Trophoblast cell (in vitro differentiated cells and primary cell): Measurements from ENCODE around the gene RELB.
A peak's percentile ranks its signal among the peaks of the same experiment; 100 is the strongest.

ENCODE experiments used
- DNase-seq, 2 donors: peaks; one replicate each; pipeline ENCODE4 v3.0.0-alpha.2; 2016
- H2AFZ ChIP-seq: 2 replicates; pipeline ENCODE4 v1.6.1; 2013; ENCODE audit warnings: low read length, moderate library complexity, mild to moderate bottlenecking; ENCODE audit not compliant: insufficient read depth, poor library complexity
- H2AK5ac ChIP-seq: 2 replicates; pipeline ENCODE4 v1.6.1; 2013; ENCODE audit warnings: mild to moderate bottlenecking, low read length
- H2BK120ac ChIP-seq: 2 replicates; pipeline ENCODE4 v1.6.1; 2013; ENCODE audit warnings: low read length, mild to moderate bottlenecking, moderate library complexity; ENCODE audit not compliant: insufficient read depth, poor library complexity
- H2BK12ac ChIP-seq: 2 replicates; pipeline ENCODE4 v1.6.1; 2013; ENCODE audit warnings: mild to moderate bottlenecking, low read length, moderate library complexity
- H2BK5ac ChIP-seq: 2 replicates; pipeline ENCODE4 v1.6.1; 2013; ENCODE audit warnings: low read length, low read depth, moderate library complexity, mild to moderate bottlenecking; ENCODE audit not compliant: poor library complexity
- H3K14ac ChIP-seq: 2 replicates; pipeline ENCODE4 v1.6.1; 2013; ENCODE audit warnings: mild to moderate bottlenecking, low read length
- H3K18ac ChIP-seq: 2 replicates; pipeline ENCODE4 v1.6.1; 2013; ENCODE audit warnings: mild to moderate bottlenecking, low read length
- H3K23ac ChIP-seq: 2 replicates; pipeline ENCODE4 v1.6.1; 2013; ENCODE audit warnings: low read length
- H3K27ac ChIP-seq: 2 replicates; pipeline ENCODE4 v1.5.1; 2013; ENCODE audit warnings: low read depth, mild to moderate bottlenecking, inconsistent platforms, low read length, moderate library complexity
- H3K27me3 ChIP-seq: 2 replicates; pipeline ENCODE4 v1.6.1; 2013; ENCODE audit warnings: inconsistent platforms, mild to moderate bottlenecking, low read length, moderate library complexity; ENCODE audit not compliant: insufficient read depth
- H3K36me3 ChIP-seq, 2 experiments: 1 replicate in 1 of 2; 2 replicates in 1 of 2; pipeline ENCODE4 v1.6.1; 2013; ENCODE audit warnings: low read length in 2 of 2, mild to moderate bottlenecking in 2 of 2, moderate library complexity in 1 of 2; ENCODE audit not compliant: insufficient read depth in 2 of 2, control insufficient read depth in 1 of 2
- H3K4ac ChIP-seq: 2 replicates; pipeline ENCODE4 v1.6.1; 2013; ENCODE audit warnings: low read depth, mild to moderate bottlenecking, low read length, moderate library complexity
- H3K4me1 ChIP-seq, 2 experiments: 1 replicate in 1 of 2; 2 replicates in 1 of 2; pipeline ENCODE4 v1.6.1; 2013; ENCODE audit warnings: low read length in 2 of 2, mild to moderate bottlenecking in 2 of 2, moderate library complexity in 1 of 2; ENCODE audit not compliant: insufficient read depth in 2 of 2, control insufficient read depth in 1 of 2
- H3K4me2 ChIP-seq: 2 replicates; pipeline ENCODE4 v1.6.1; 2013; ENCODE audit warnings: inconsistent platforms, mild to moderate bottlenecking, low read length, moderate library complexity
- H3K4me3 ChIP-seq: 2 replicates; pipeline ENCODE4 v1.5.1; 2013; ENCODE audit warnings: mild to moderate bottlenecking, low read depth, low read length, inconsistent platforms
- H3K79me1 ChIP-seq: one replicate; pipeline ENCODE4 v1.6.1; 2013; ENCODE audit warnings: low read length
- H3K79me2 ChIP-seq: 2 replicates; pipeline ENCODE4 v1.6.1; 2013; ENCODE audit warnings: low read length, mild to moderate bottlenecking; ENCODE audit not compliant: control insufficient read depth, insufficient read depth, poor library complexity
- H3K9ac ChIP-seq: 2 replicates; pipeline ENCODE4 v1.6.1; 2013; ENCODE audit warnings: mild to moderate bottlenecking, low read length
- H3K9me3 ChIP-seq: 2 replicates; pipeline ENCODE4 v1.6.1; 2013; ENCODE audit warnings: low read depth, mild to moderate bottlenecking, control low read depth, inconsistent platforms, low read length; ENCODE audit not compliant: insufficient read depth
- H4K12ac ChIP-seq: 2 replicates; pipeline ENCODE4 v1.6.1; 2013; ENCODE audit warnings: low read depth, mild to moderate bottlenecking, low read length, moderate library complexity
- H4K8ac ChIP-seq: 2 replicates; pipeline ENCODE4 v1.6.1; 2013; ENCODE audit warnings: low read depth, mild to moderate bottlenecking, low read length, moderate library complexity
- H4K91ac ChIP-seq: one replicate; pipeline ENCODE4 v1.6.1; 2013; ENCODE audit warnings: low read depth, mild to moderate bottlenecking, low read length, moderate library complexity
- WGBS: extraction: QIAGEN DNeasy Blood & Tissue Kit; methylation state at CpG from one replicate; pipeline ENCODE4 v1.1.7; 2013; ENCODE audit warnings: missing lambda C conversion rate; ENCODE audit not compliant: insufficient read length, insufficient coverage; ENCODE audit errors: extremely low coverage; 5-methylcytosine and 5-hydroxymethylcytosine counted together

The RELB gene

GRCh38 chr19:44986389-44986788 lies 14.9 kb upstream of the RELB start:
- Histone ChIP-seq H3K4me3 (no peak overlapping the region), H4K12ac (no peak overlapping the region), H3K79me2 (no peaks in the 10 kb centered on the region), H3K4me1 (no peaks in the 10 kb centered on the region), H3K27me3 (no peaks in the 10 kb centered on the region), H2AFZ (no peak overlapping the region), H2BK5ac (no peak overlapping the region), H3K27ac (no peak overlapping the region), H2AK5ac (no peak overlapping the region), H3K79me1 (no peaks in the 10 kb centered on the region), H3K36me3 (peaks cover 78 to 88% of the 10 kb centered on the region in 2 experiments), H3K23ac (no peak overlapping the region), H4K8ac (no peak overlapping the region), H2BK12ac (no peak overlapping the region), H2BK120ac (no peak overlapping the region), H3K14ac (no peak overlapping the region), H3K4me2 (no peak overlapping the region), H3K18ac (no peak overlapping the region), H3K9me3 (no peaks in the 10 kb centered on the region), H3K4ac (no peak overlapping the region), H4K91ac (no peak overlapping the region), H3K9ac (no peak overlapping the region)
- no peak for DNase-seq
- WGBS = no CpG with 5 or more reads among the region's 7 CpGs

- Histone ChIP-seq H3K23ac (no peak overlapping the region), H3K79me2 (no peaks in the 10 kb centered on the region), H3K9me3 (no peaks in the 10 kb centered on the region), H3K4me1 (no peaks in the 10 kb centered on the region), H2BK12ac (no peak overlapping the region), H4K8ac (no peak overlapping the region), H2BK5ac (no peak overlapping the region), H3K4me3 (no peak overlapping the region), H3K4ac (no peak overlapping the region), H3K4me2 (no peak overlapping the region), H4K12ac (no peak overlapping the region), H2AK5ac (no peak overlapping the region), H3K79me1 (no peaks in the 10 kb centered on the region), H2AFZ (no peak overlapping the region), H4K91ac (no peak overlapping the region), H2BK120ac (no peak overlapping the region), H3K9ac (no peak overlapping the region), H3K18ac (no peak overlapping the region), H3K27me3 (no peaks in the 10 kb centered on the region), H3K14ac (no peak overlapping the region), H3K36me3 (peaks cover 82 to 89% of the 10 kb centered on the region in 2 experiments), H3K27ac (no peak overlapping the region)
- DNase-seq = no peak
- WGBS = no CpG with 5 or more reads among the region's 20 CpGs
Measured at GRCh38 chr19:44987148-44987675, 14.1 kb upstream of the RELB start.

- no peak overlapping the region for H3K14ac ChIP-seq
Measured at GRCh38 chr19:44988273-44988672, 13.0 kb upstream of the RELB start.

GRCh38 chr19:44988896-44989556 lies 12.2 kb upstream of the RELB start:
- Histone ChIP-seq H3K23ac (no peak overlapping the region), H2AFZ (no peak overlapping the region), H4K12ac (no peak overlapping the region), H3K79me2 (no peaks in the 10 kb centered on the region), H3K4me1 (no peaks in the 10 kb centered on the region), H3K9me3 (peaks cover 2% of the 10 kb centered on the region), H2AK5ac (no peak overlapping the region), H3K27me3 (no peaks in the 10 kb centered on the region), H3K14ac (no peak overlapping the region), H3K79me1 (no peaks in the 10 kb centered on the region), H3K4me2 (no peak overlapping the region), H2BK12ac (no peak overlapping the region), H3K18ac (no peak overlapping the region), H3K36me3 (peaks cover 84 to 85% of the 10 kb centered on the region in 2 experiments), H3K9ac (no peak overlapping the region), H2BK5ac (no peak overlapping the region), H3K4me3 (no peak overlapping the region), H4K8ac (no peak overlapping the region), H4K91ac (no peak overlapping the region), H2BK120ac (no peak overlapping the region), H3K27ac (no peak overlapping the region), H3K4ac (no peak overlapping the region)
- peak; percentile 36 to 69 for DNase-seq
- no CpG with 5 or more reads among the region's 15 CpGs for WGBS

More at GRCh38 chr19:44988273-44988672, 13.0 kb upstream of the RELB start:
- no peak overlapping the region for H3K9ac ChIP-seq
- no peak overlapping the region for H3K4ac ChIP-seq
- H2BK5ac ChIP-seq = no peak overlapping the region
- H3K4me1 ChIP-seq = no peaks in the 10 kb centered on the region
- no CpG with 5 or more reads among the region's 9 CpGs for WGBS
- H3K36me3 ChIP-seq = peaks cover 83 to 89% of the 10 kb centered on the region in 2 experiments
- no peak overlapping the region for H4K12ac ChIP-seq
- H4K91ac ChIP-seq = no peak overlapping the region
- H3K79me1 ChIP-seq = no peaks in the 10 kb centered on the region
- H3K79me2 ChIP-seq = no peaks in the 10 kb centered on the region
- no peak overlapping the region for H2AK5ac ChIP-seq
- H3K27me3 ChIP-seq = no peaks in the 10 kb centered on the region
- no peak overlapping the region for H3K23ac ChIP-seq
- no peak overlapping the region for H4K8ac ChIP-seq
- DNase-seq = no peak
- H3K9me3 ChIP-seq = no peaks in the 10 kb centered on the region
- no peak overlapping the region for H2BK12ac ChIP-seq
- H2BK120ac ChIP-seq = no peak overlapping the region
- H3K27ac ChIP-seq = no peak overlapping the region
- no peak overlapping the region for H2AFZ ChIP-seq
- H3K4me2 ChIP-seq = no peak overlapping the region
- no peak overlapping the region for H3K18ac ChIP-seq
- no peak overlapping the region for H3K4me3 ChIP-seq
